ENCODE results near the gene DNAJC9.

DNA sequence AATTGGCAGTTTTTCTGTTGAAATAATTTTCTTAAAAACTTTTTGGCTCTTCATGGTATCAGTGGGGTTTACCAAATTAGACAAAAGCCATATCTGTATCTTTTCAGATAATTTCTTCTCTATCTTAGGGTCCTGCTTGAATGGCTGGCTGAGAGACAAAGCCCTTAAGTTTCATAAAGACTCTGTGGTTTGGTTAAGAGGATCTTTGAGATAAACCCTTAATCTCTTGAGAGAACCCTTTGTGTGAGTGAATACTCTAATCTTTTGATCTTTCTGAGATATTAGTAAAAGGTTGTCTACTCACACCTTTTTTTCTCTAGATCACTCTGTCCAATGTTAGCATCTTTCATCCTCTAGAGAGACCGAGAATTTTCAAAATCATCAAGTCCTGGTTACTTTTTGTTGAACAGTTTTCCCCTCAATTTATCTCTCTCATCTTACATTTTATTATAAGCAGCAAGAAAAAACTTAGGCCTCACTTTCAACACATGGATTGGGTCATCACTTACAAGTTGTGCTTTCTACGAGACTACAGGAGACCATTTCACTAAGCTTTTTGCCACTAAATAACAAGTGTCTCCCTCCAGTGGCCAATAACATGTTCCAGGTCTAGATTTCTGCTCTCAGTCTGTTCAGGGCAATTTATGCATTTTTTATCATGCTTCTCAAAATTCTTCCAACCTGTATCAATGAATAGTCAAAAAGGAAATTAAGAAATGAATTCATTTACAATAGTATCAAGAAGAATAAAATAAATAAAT, 28.4 kb downstream of the DNAJC9 start:
- no peak for TF ChIP-seq ZNF571 (tag by site-specific recombination; IDR thresholded peaks at IDR 0.05)
- no peak for TF ChIP-seq ZNF510 (tag by site-specific recombination; IDR thresholded peaks at IDR 0.05; ENCODE audit: insufficient replicate concordance)
- no peak for TF ChIP-seq ZNF37A (tag by site-specific recombination; IDR thresholded peaks at IDR 0.05)
- no peak for TF ChIP-seq SETDB1 (IDR thresholded peaks at IDR 0.05; ENCODE audit: insufficient read length, low read length)
- TF ChIP-seq ZNF514 (tag by site-specific recombination; IDR thresholded peaks at IDR 0.05) = no peak
- TF ChIP-seq, protein P1, sequence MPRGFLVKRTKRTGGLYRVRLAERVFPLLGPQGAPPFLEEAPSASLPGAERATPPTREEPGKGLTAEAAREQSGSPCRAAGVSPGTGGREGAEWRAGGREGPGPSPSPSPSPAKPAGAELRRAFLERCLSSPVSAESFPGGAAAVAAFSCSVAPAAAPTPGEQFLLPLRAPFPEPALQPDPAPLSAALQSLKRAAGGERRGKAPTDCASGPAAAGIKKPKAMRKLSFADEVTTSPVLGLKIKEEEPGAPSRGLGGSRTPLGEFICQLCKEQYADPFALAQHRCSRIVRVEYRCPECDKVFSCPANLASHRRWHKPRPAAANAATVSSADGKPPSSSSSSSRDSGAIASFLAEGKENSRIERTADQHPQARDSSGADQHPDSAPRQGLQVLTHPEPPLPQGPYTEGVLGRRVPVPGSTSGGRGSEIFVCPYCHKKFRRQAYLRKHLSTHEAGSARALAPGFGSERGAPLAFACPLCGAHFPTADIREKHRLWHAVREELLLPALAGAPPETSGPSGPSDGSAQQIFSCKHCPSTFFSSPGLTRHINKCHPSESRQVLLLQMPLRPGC (tag by site-specific recombination; IDR thresholded peaks at IDR 0.05) = no peak
